ENCODE results near the gene ITIH1.

DNA sequence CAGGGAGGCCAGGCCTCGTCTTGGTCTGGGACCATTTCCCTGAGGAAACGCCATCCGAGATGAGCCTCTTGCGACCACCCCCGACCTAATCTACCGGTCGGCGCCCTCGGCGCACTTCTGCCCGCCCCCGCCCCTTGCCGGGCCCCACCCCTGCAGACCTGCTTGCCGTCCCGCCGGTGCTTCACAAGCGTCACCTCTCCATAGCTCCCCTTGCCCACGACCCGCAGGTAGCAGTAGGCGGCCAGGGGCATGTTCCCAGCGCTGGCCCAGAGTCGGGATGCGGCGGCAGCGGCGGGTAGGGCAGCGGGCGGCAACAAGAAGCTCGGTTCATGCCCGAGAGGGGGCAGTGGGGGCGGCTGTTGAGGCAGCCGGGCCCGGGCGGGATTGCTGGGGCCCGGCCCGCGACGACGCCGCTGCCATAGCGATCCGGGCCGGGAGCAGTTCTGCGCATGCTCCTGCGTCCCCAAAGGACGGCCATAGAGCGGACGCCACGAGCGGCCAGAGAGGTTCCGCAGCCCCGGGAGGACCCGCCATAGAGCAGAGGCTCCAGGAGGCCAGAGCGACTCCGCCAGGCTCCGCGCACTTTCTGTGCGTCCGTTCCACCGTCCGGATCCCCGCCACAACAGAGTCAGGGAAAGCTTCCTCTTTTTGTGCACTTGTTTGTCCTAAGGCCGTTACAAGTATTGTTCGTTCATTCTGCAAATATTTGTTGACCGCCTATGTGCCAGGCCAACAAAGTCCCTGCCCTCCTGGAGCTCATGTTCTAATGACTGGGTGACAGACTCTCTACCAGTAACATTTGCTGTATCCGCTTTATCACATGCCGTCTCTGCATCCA lies 6.7 kb upstream of the ITIH1 start, which contains the start of gene NEK4:
- TF ChIP-seq CTCF (IDR thresholded peaks at IDR 0.05) (no peak), POLR2AphosphoS5 (IDR thresholded peaks at IDR 0.05; ENCODE audit: low read depth, low read length) (peak; percentile 84), TCF7L2 (IDR thresholded peaks at IDR 0.05; ENCODE audit: low read depth, low read length) (no peak), REST (IDR thresholded peaks at IDR 0.05; ENCODE audit: insufficient read depth in 1 of 2, low read depth in 2 of 2, low read length in 1 of 2) (no peak), SIN3A (IDR thresholded peaks at IDR 0.05; ENCODE audit: borderline replicate concordance, insufficient read depth, low read depth, low read length) (peak; percentile 57; the same call in 1 of the 2 replicates)

Measured in Panc1 (cell line).